GM18502 (cell line): ENCODE measurements around the gene EGFLAM.

Source experiments
- ATAC-seq: cut with Tn5 transposase; IDR thresholded peaks from one replicate; pipeline ENCODE4 v1.9.1; 2021; ENCODE audit warnings: mild to moderate bottlenecking; ENCODE audit not compliant: unreplicated experiment, poor library complexity

Gene EGFLAM

GRCh38 chr5:38258319-38259061 lies at the start of gene EGFLAM:
Gene EGFLAM, plus strand, starts transcription at chr5:38258559. Its CDS starts 196 bp downstream, at chr5:38258755.
- ATAC-seq, result no peak

- ATAC-seq, result no peak
Measured at GRCh38 chr5:38208782-38209378, 49.5 kb upstream of the EGFLAM start.

- no peak for ATAC-seq
Measured at GRCh38 chr5:38210676-38211353, 47.5 kb upstream of the EGFLAM start.

GRCh38 chr5:38211354-38211710 lies 47.0 kb upstream of the EGFLAM start:
- no peak for ATAC-seq

- no peak for ATAC-seq
Measured at GRCh38 chr5:38212307-38212706, 46.1 kb upstream of the EGFLAM start.

- ATAC-seq, result no peak
Measured at GRCh38 chr5:38226091-38226490, 32.3 kb upstream of the EGFLAM start.

GRCh38 chr5:38228914-38229313 lies 29.4 kb upstream of the EGFLAM start:
- ATAC-seq, result no peak

- ATAC-seq, result no peak
Measured at GRCh38 chr5:38234737-38235136, 23.6 kb upstream of the EGFLAM start.

- no peak for ATAC-seq
Measured at GRCh38 chr5:38237681-38238080, 20.7 kb upstream of the EGFLAM start.

- ATAC-seq, result no peak
Measured at GRCh38 chr5:38240212-38240611, 18.1 kb upstream of the EGFLAM start.

- no peak for ATAC-seq
Measured at GRCh38 chr5:38241655-38242054, 16.7 kb upstream of the EGFLAM start.

- ATAC-seq, result no peak
Measured at GRCh38 chr5:38245307-38245706, 13.1 kb upstream of the EGFLAM start.

- no peak for ATAC-seq
Measured at GRCh38 chr5:38249301-38249700, 9.1 kb upstream of the EGFLAM start.

- ATAC-seq, result no peak
Measured at GRCh38 chr5:38249812-38250211, 8.5 kb upstream of the EGFLAM start.

GRCh38 chr5:38250763-38251448 lies 7.5 kb upstream of the EGFLAM start:
- ATAC-seq, result no peak

- no peak for ATAC-seq
Measured at GRCh38 chr5:38253759-38254158, 4.6 kb upstream of the EGFLAM start.

GRCh38 chr5:38257308-38258041 lies 884 bp upstream of the EGFLAM start:
- no peak for ATAC-seq

- ATAC-seq, result no peak
Measured at GRCh38 chr5:38258042-38258318, 379 bp upstream of the EGFLAM start.

- no peak for ATAC-seq
Measured at GRCh38 chr5:38259062-38259808, 876 bp downstream of the EGFLAM start.

GRCh38 chr5:38259809-38260160 lies 1.4 kb downstream of the EGFLAM start:
- ATAC-seq, result no peak
